WTC11 (cell line): ENCODE measurements around the gene C1orf56.

Experiments
- CTCF ChIP-seq: fragments of 200-600 bp; IDR thresholded peaks from 2 replicates; pipeline ENCODE4 v1.8.0; 2022; ENCODE audit warnings: antibody characterized with exemption
- JUN ChIP-seq: sonication (generic); formaldehyde crosslinking; IDR thresholded peaks from 2 replicates; pipeline ENCODE4 v1.8.0; 2023; ENCODE audit warnings: mild to moderate bottlenecking, missing genetic modification reagents
- ZNF232 ChIP-seq: sonication (generic); formaldehyde crosslinking; IDR thresholded peaks from 2 replicates; pipeline ENCODE4 v1.8.0; 2022; ENCODE audit warnings: mild to moderate bottlenecking, missing genetic modification reagents

GRCh38 chr1:151001602-151002001, 45.9 kb upstream of the C1orf56 start:
- TF ChIP-seq CTCF (no peak), JUN (CRISPR knock-in tag) (no peak), ZNF232 (CRISPR knock-in tag) (no peak)
